Fibroblast of peridontal ligament (primary cell): ENCODE measurements around the gene SLC13A5.

Experiments
- DNase-seq: peaks from one replicate; pipeline ENCODE4 v3.0.0-alpha.2; 2010; ENCODE audit errors: extremely low read depth

SLC13A5 gene

GRCh38 chr17:6639014-6639585, 74.1 kb downstream of the SLC13A5 start:
- DNase-seq: no peak

GRCh38 chr17:6638046-6638908, 74.9 kb downstream of the SLC13A5 start:
- DNase-seq: no peak

GRCh38 chr17:6637458-6637840, 75.7 kb downstream of the SLC13A5 start:
- DNase-seq: no peak

- no peak for DNase-seq
Measured at GRCh38 chr17:6636616-6637457, 76.3 kb downstream of the SLC13A5 start.

GRCh38 chr17:6636105-6636504, 77.1 kb downstream of the SLC13A5 start:
- no peak for DNase-seq
